Upper lobe of left lung (tissue), 6 donors: ENCODE measurements around the gene SWAP70. TPM values are rescaled to one million over a fixed set of nuclear protein-coding genes. Genes with fewer than 3 reads are reported as not detected.

Experiments
- ATAC-seq, 2 donors: fragments of 200-7000 bp; cut with Tn5 transposase; one replicate each; pipeline ENCODE4 v1.9.1; 2022; ENCODE audit warnings: mild to moderate bottlenecking in 2 of 2, moderate library complexity in 2 of 2; ENCODE audit not compliant: low FRiP score in 2 of 2
- DNase-seq, 2 donors: peaks; one replicate each; pipeline ENCODE4 v3.0.0-alpha.2; 2019 to 2020
- H3K27ac ChIP-seq, 4 donors: fragments of 200-600 bp; sonication (generic); one replicate each; pipeline ENCODE4 v1.5.1; 2016 to 2019
- H3K27me3 ChIP-seq, 4 donors: fragments of 200-600 bp; sonication (generic); one replicate each; pipeline ENCODE4 v1.5.1; 2017 to 2019
- H3K36me3 ChIP-seq, 4 donors: fragments of 200-600 bp; sonication (generic); one replicate each; pipeline ENCODE4 v1.5.1; 2016 to 2019
- H3K4me1 ChIP-seq, 4 donors: fragments of 200-600 bp; sonication (generic); one replicate each; pipeline ENCODE4 v1.5.1; 2018 to 2019
- H3K4me3 ChIP-seq, 4 donors: fragments of 200-600 bp; sonication (generic); one replicate each; pipeline ENCODE4 v1.5.1; 2017 to 2019; ENCODE audit warnings: mild to moderate bottlenecking in 2 of 4, moderate library complexity in 1 of 4
- H3K9me3 ChIP-seq, 4 donors: fragments of 200-600 bp; sonication (generic); one replicate each; pipeline ENCODE4 v1.5.1; 2018 to 2019
- EP300 ChIP-seq, 4 donors: sonication (generic); formaldehyde crosslinking; IDR thresholded peaks; one replicate each; pipeline ENCODE4 v1.5.1; 2017; ENCODE audit warnings: antibody characterized with exemption in 4 of 4, control low read depth in 2 of 4
- POLR2A ChIP-seq, 4 donors: fragments of 450-650 bp; IDR thresholded peaks; one replicate each; pipeline ENCODE4 v1.5.1; 2016 to 2017; ENCODE audit warnings: antibody characterized with exemption in 4 of 4, mild to moderate bottlenecking in 2 of 4
- POLR2AphosphoS5 ChIP-seq, 2 donors: sonication (generic); formaldehyde crosslinking; IDR thresholded peaks; one replicate each; pipeline ENCODE4 v1.5.1; 2017; ENCODE audit warnings: antibody characterized with exemption in 2 of 2
- WGBS, 2 donors: methylation state at CpG; one replicate each; pipeline ENCODE4 v1.1.5; 2017 to 2018; 5-methylcytosine and 5-hydroxymethylcytosine counted together
- total RNA-seq, 6 donors: library from RNA; depleted of rRNA in 4 of 6; stranded (reverse); fragments of >200 nt in 4 of 6; gene quantifications; one replicate each; pipeline versions ENCODE4 v1.1.0 to v1.2.1, GENCODE V29; 2016 to 2021
- TF ChIP-seq, protein P1 (sequence below), 6 experiments: fragments of 450-650 bp in 4 of 6; fragments of 200-600 bp in 2 of 6; sonication (generic) in 2 of 6; IDR thresholded peaks; one replicate each; pipeline ENCODE4 v1.5.1; 2016 to 2019; ENCODE audit warnings: antibody characterized with exemption in 6 of 6
- donor health status: DM: no; HTN: no; CAD: no; lungs with moderate emphysema.
- donor health status: DM: no; HTN: yes; CAD: no; lungs with severe emphysema.

The SWAP70 gene
- total RNA-seq, 6 donors from 2014 or later, result 31.4 to 80.4 (median 50.2) TPM

DNA sequence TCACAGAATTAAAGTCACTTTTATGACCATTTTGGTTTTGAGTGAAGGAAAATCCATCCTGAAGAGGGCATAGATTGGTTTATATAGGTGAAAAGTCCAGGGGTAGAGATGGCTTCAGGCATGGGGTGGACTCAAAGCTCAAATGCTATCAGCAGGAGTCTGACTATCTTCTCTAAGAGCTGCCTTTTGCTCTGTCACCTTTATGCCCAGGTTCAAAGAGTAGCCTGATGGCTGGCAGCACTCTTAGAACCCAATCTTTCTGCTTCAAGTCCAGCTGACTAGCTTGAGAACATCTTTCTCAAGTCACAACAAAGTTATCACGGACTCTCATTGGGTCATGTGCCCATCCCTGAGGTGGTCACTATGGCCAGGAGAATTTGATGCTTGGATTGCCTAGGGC lies 27.2 kb upstream of the SWAP70 start:
- Histone ChIP-seq H3K4me1 (peaks cover 14 to 26% (median 16%) of the 10 kb centered on the region in 4 donors), H3K9me3 (no peaks in the 10 kb centered on the region), H3K4me3 (no peak overlapping the region), H3K27me3 (no peaks in the 10 kb centered on the region), H3K27ac (no peak overlapping the region), H3K36me3 (no peaks in the 10 kb centered on the region)
- TF ChIP-seq POLR2A (IDR thresholded peaks at IDR 0.05), result no peak
- TF ChIP-seq, protein P1, sequence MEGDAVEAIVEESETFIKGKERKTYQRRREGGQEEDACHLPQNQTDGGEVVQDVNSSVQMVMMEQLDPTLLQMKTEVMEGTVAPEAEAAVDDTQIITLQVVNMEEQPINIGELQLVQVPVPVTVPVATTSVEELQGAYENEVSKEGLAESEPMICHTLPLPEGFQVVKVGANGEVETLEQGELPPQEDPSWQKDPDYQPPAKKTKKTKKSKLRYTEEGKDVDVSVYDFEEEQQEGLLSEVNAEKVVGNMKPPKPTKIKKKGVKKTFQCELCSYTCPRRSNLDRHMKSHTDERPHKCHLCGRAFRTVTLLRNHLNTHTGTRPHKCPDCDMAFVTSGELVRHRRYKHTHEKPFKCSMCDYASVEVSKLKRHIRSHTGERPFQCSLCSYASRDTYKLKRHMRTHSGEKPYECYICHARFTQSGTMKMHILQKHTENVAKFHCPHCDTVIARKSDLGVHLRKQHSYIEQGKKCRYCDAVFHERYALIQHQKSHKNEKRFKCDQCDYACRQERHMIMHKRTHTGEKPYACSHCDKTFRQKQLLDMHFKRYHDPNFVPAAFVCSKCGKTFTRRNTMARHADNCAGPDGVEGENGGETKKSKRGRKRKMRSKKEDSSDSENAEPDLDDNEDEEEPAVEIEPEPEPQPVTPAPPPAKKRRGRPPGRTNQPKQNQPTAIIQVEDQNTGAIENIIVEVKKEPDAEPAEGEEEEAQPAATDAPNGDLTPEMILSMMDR (IDR thresholded peaks at IDR 0.05), result no peak
- no peak for TF ChIP-seq EP300 (IDR thresholded peaks at IDR 0.05)
- no peak for TF ChIP-seq POLR2AphosphoS5 (IDR thresholded peaks at IDR 0.05)
- no peak for DNase-seq
- WGBS, 2 donors, result 93 to 100% methylated on average over 1 of the region's 1 CpG
- ATAC-seq, result no peak

- peak; percentile 79 to 84 for ATAC-seq
- Histone ChIP-seq H3K27me3 (no peaks in the 10 kb centered on the region), H3K9me3 (no peaks in the 10 kb centered on the region), H3K4me1 (peaks cover 14 to 31% (median 16%) of the 10 kb centered on the region in 4 donors), H3K36me3 (no peaks in the 10 kb centered on the region), H3K4me3 (no peak overlapping the region), H3K27ac (peak overlapping the region; percentile 73 to 79 (median 76))
- DNase-seq, result peak; percentile 66 to 67
- peak; percentile 41 to 96 (median 72) for TF ChIP-seq EP300 (IDR thresholded peaks at IDR 0.05)
- TF ChIP-seq POLR2A (IDR thresholded peaks at IDR 0.05), result no peak
- TF ChIP-seq, protein P1 (IDR thresholded peaks at IDR 0.05), result no peak
- TF ChIP-seq POLR2AphosphoS5 (IDR thresholded peaks at IDR 0.05), result peak; percentile 79 to 91
- 40 to 68% methylated on average over 5 of the region's 5 CpGs for WGBS, 2 donors
Observed at GRCh38 chr11:9639099-9639498, 24.8 kb upstream of the SWAP70 start.

DNA sequence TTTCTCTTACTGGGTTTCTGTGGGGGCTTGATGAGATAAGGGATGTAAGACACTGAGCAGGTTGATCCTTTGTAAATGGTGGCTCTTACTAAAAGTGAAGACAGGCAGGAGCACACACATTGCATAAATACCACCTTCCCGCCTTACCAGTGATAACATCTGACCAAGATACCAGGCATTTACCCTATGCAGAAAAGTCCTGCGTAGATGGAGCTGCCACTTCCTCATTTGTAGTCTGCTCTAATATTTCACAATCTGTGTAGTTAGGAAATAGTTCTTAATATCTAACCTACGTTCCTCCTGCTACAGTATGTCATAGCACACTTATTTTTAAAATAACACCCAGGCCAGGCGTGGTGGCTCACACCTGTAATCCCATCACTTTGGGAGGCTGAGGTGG lies 23.9 kb upstream of the SWAP70 start:
- no peak for TF ChIP-seq POLR2A (IDR thresholded peaks at IDR 0.05)
- no peak for TF ChIP-seq EP300 (IDR thresholded peaks at IDR 0.05)
- TF ChIP-seq POLR2AphosphoS5 (IDR thresholded peaks at IDR 0.05), result peak in 1 of 2 donors; percentile 54
- peak in 1 of 2 donors; percentile 67 for DNase-seq
- Histone ChIP-seq H3K27me3 (no peaks in the 10 kb centered on the region), H3K4me3 (no peak overlapping the region), H3K9me3 (no peaks in the 10 kb centered on the region), H3K4me1 (peaks cover 14 to 31% (median 16%) of the 10 kb centered on the region in 4 donors), H3K27ac (peak overlapping the region; percentile 62 to 79 (median 74)), H3K36me3 (no peaks in the 10 kb centered on the region)
- ATAC-seq, result peak; percentile 65 to 83
- WGBS, 2 donors, result 54 to 63% methylated on average over 4 of the region's 4 CpGs

DNA sequence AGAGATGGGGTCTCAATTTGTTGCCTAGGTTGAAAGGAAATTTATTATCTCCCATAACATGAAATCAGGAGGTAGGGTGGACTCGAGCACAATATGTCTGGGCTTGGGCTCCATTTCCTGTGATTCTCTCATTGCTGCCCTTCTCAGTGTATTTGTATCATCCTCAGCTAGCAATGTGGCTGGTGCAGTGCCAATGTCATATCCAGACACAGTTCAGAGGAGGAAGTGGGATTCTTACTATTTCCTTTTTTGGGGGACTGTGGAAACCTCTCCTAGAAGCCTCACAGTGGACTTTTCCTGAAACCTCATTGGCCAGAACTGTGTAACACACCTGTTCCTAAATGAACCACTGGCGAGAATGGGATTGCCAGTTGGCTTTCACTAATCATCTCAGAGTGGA lies 21.0 kb upstream of the SWAP70 start:
- no peak for ATAC-seq
- TF ChIP-seq EP300 (IDR thresholded peaks at IDR 0.05), result no peak
- TF ChIP-seq POLR2A (IDR thresholded peaks at IDR 0.05), result no peak
- no peak overlapping the region for H3K4me3 ChIP-seq
- no peak overlapping the region for H3K27ac ChIP-seq
- no peaks in the 10 kb centered on the region for H3K27me3 ChIP-seq
- peak in 1 of 2 donors; percentile 45 for DNase-seq
- H3K4me1 ChIP-seq, result peaks cover 14 to 31% (median 16%) of the 10 kb centered on the region in 4 donors
- WGBS, 2 donors, result 50 to 51% methylated on average over 2 of the region's 2 CpGs
- H3K36me3 ChIP-seq, result no peaks in the 10 kb centered on the region
- no peaks in the 10 kb centered on the region for H3K9me3 ChIP-seq

DNA sequence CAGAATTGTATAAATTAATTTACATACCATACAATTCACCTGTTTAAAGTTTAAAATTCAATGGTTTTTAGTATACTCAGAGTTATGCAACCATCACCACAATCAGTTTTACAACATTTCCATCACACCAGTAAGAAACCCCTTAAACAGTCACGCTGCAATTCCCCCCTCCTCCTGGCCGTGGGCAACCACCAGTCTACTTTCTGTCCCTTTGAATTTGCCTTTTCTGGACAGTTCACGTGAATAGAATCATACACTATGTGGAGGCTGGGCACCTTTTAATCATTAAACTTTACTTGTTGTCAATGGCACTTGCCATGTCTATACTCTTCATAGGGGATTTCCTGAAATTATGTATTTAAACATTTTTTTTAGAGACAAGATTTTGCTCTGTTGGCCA lies 20.1 kb upstream of the SWAP70 start:
- no peaks in the 10 kb centered on the region for H3K27me3 ChIP-seq
- TF ChIP-seq EP300 (IDR thresholded peaks at IDR 0.05) (no peak), POLR2A (IDR thresholded peaks at IDR 0.05) (no peak), POLR2AphosphoS5 (IDR thresholded peaks at IDR 0.05) (no peak)
- TF ChIP-seq, protein P1 (IDR thresholded peaks at IDR 0.05), result no peak
- no peak overlapping the region for H3K27ac ChIP-seq
- DNase-seq (no peak), ATAC-seq (no peak)
- H3K9me3 ChIP-seq, result no peaks in the 10 kb centered on the region
- no peak overlapping the region for H3K4me3 ChIP-seq
- WGBS, 2 donors, result 42 to 54% methylated on average over 3 of the region's 3 CpGs
- no peaks in the 10 kb centered on the region for H3K36me3 ChIP-seq
- H3K4me1 ChIP-seq, result peaks cover 7 to 22% (median 12%) of the 10 kb centered on the region in 4 donors

- no peak overlapping the region for H3K27ac ChIP-seq
- H3K4me3 ChIP-seq, result no peak overlapping the region
- H3K36me3 ChIP-seq, result no peaks in the 10 kb centered on the region
- ATAC-seq (no peak), DNase-seq (no peak)
- no peaks in the 10 kb centered on the region for H3K9me3 ChIP-seq
- peaks cover 0 to 5% (median 0%) of the 10 kb centered on the region in 4 donors for H3K4me1 ChIP-seq
- TF ChIP-seq POLR2AphosphoS5 (IDR thresholded peaks at IDR 0.05) (no peak), EP300 (IDR thresholded peaks at IDR 0.05) (no peak), POLR2A (IDR thresholded peaks at IDR 0.05) (no peak)
- TF ChIP-seq, protein P1 (IDR thresholded peaks at IDR 0.05), result no peak
- 89 to 100% methylated on average over 1 of the region's 1 CpG for WGBS, 2 donors
- H3K27me3 ChIP-seq, result no peaks in the 10 kb centered on the region
Observed at GRCh38 chr11:9645881-9646280, 18.0 kb upstream of the SWAP70 start.
